Endothelial cell of umbilical vein (primary cell): ENCODE measurements around the gene STEAP4. TPM values are rescaled to one million over a fixed set of nuclear protein-coding genes. Genes with fewer than 3 reads are reported as not detected.
"Not testable (repeated sequence)": the region's sequence is repeated elsewhere in the genome, so short reads cannot be mapped to it uniquely, and the experiment has no call there.

Experiments used
- BruUV-seq: library from RNA; stranded (reverse); fragments of 400-500 nt; replicated peaks from 2 replicates; lab custom pipeline; 2021; lab: Mats Ljungman, UMichigan
- CTCF ChIA-PET: fragments of 300-600, 350-600 bp; sonication (Branson Sonifier 250); formaldehyde crosslinking; loops from one replicate; lab custom pipeline; 2021; ENCODE audit warnings: antibody characterized with exemption, inconsistent platforms; lab: Charles Lee
- POLR2A ChIA-PET: fragments of 300-600, 350-600 bp; sonication (Branson Sonifier 250); formaldehyde crosslinking; loops from one replicate; lab custom pipeline; 2021; ENCODE audit warnings: antibody characterized with exemption, inconsistent platforms; lab: Charles Lee
- DNase-seq: peaks from one replicate; pipeline ENCODE4 v3.0.0-alpha.2; 2011; ENCODE audit warnings: low read depth, low spot score
- FAIRE-seq: peaks from 2 replicates; lab custom pipeline; 2011; peaks lifted over from hg19 to GRCh38; lab: Jason Lieb, UNC
- H2AFZ ChIP-seq: 2 replicates; pipeline ENCODE4 v1.6.0; 2012; ENCODE audit warnings: low read depth, low read length, control low read depth, inconsistent platforms
- H3K27ac ChIP-seq: 2 replicates; pipeline ENCODE4 v1.5.1; 2011; ENCODE audit warnings: low read depth, mild to moderate bottlenecking, control low read depth, low read length, moderate library complexity; ENCODE audit not compliant: insufficient read depth
- H3K27me3 ChIP-seq, 2 experiments: 2 replicates each; pipeline versions ENCODE4 v1.6.0 to v1.6.1; 2011; ENCODE audit warnings: low read length in 2 of 2, mixed read lengths in 1 of 2; ENCODE audit not compliant: control insufficient read depth in 2 of 2, insufficient read depth in 2 of 2
- H3K36me3 ChIP-seq, 2 experiments: 2 replicates in 1 of 2; 3 replicates in 1 of 2; pipeline ENCODE4 v1.5.1; 2011; ENCODE audit warnings: low read length in 2 of 2, mild to moderate bottlenecking in 1 of 2, moderate library complexity in 1 of 2; ENCODE audit not compliant: control insufficient read depth in 2 of 2, insufficient read depth in 2 of 2; ENCODE audit errors: extremely low read depth in 1 of 2
- H3K4me1 ChIP-seq: 3 replicates; pipeline ENCODE4 v1.5.1; 2011; ENCODE audit warnings: mild to moderate bottlenecking, low read length; ENCODE audit not compliant: control insufficient read depth, insufficient read depth; ENCODE audit errors: extremely low read depth
- H3K4me2 ChIP-seq: 2 replicates; pipeline ENCODE4 v1.6.1; 2011; ENCODE audit warnings: low read length, control low read depth, mixed read lengths; ENCODE audit not compliant: insufficient read depth
- H3K4me3 ChIP-seq, 3 experiments: fragments of 200-600 bp in 1 of 3; sonication (generic), shearing (Covaris generic) in 1 of 3; replicated peaks in 1 of 3; 2 replicates each; pipeline ENCODE4 v1.5.1; 2011 to 2016; ENCODE audit warnings: control low read depth in 3 of 3, low read length in 3 of 3, mild to moderate bottlenecking in 2 of 3, inconsistent platforms in 1 of 3, low read depth in 1 of 3, moderate library complexity in 1 of 3; ENCODE audit not compliant: insufficient read depth in 1 of 3
- H3K79me2 ChIP-seq: 2 replicates; pipeline ENCODE4 v1.6.0; 2012; ENCODE audit warnings: low read length, inconsistent platforms; ENCODE audit not compliant: control insufficient read depth, insufficient read depth
- H3K9ac ChIP-seq: replicated peaks from 2 replicates; pipeline ENCODE3; 2011; ENCODE audit warnings: low read length, control low read depth; ENCODE audit not compliant: insufficient read depth; ENCODE audit errors: extremely low read depth
- H3K9me1 ChIP-seq: replicated peaks from 3 replicates; pipeline ENCODE4 v1.6.0; 2011; ENCODE audit warnings: mild to moderate bottlenecking, low read length; ENCODE audit not compliant: control insufficient read depth, insufficient read depth; ENCODE audit errors: extremely low read depth
- H3K9me3 ChIP-seq: replicated peaks from 2 replicates; pipeline ENCODE4 v1.5.1; 2012; ENCODE audit warnings: low read length, inconsistent platforms; ENCODE audit not compliant: control insufficient read depth, insufficient read depth
- H4K20me1 ChIP-seq: replicated peaks from 2 replicates; pipeline ENCODE3; 2011; ENCODE audit warnings: mild to moderate bottlenecking, low read length; ENCODE audit not compliant: control insufficient read depth, insufficient read depth; ENCODE audit errors: extremely low read depth
- CTCF ChIP-seq, 2 donors: IDR thresholded peaks; 1 replicate in 1 of 2; 2 replicates in 1 of 2; pipeline ENCODE4 v1.5.1; 2011; ENCODE audit warnings: low read length in 2 of 2, mild to moderate bottlenecking in 2 of 2, moderate library complexity in 2 of 2, control low read depth in 1 of 2, inconsistent platforms in 1 of 2, low read depth in 1 of 2; ENCODE audit not compliant: insufficient read depth in 1 of 2; ENCODE audit errors: extremely low read depth in 1 of 2
- EZH2 ChIP-seq: IDR thresholded peaks from 2 replicates; pipeline ENCODE4 v1.6.1; 2012; ENCODE audit warnings: borderline replicate concordance, low read depth, mild to moderate bottlenecking, moderate library complexity, low read length, inconsistent platforms; ENCODE audit not compliant: severe bottlenecking
- FOS ChIP-seq: IDR thresholded peaks from 2 replicates; pipeline ENCODE4 v1.6.1; 2011; ENCODE audit warnings: mild to moderate bottlenecking, low read length, moderate library complexity, borderline replicate concordance; ENCODE audit not compliant: insufficient read depth
- GATA2 ChIP-seq: IDR thresholded peaks from 2 replicates; pipeline ENCODE4 v1.7.0; 2011; ENCODE audit warnings: low read depth, mild to moderate bottlenecking, moderate library complexity, mixed read lengths, low read length; ENCODE audit not compliant: insufficient read length, insufficient read depth
- JUN ChIP-seq: IDR thresholded peaks from 2 replicates; pipeline ENCODE4 v1.6.1; 2011; ENCODE audit warnings: borderline replicate concordance, low read depth; ENCODE audit not compliant: insufficient read length, insufficient read depth
- MAX ChIP-seq: IDR thresholded peaks from 2 replicates; pipeline ENCODE4 v1.6.1; 2011; ENCODE audit not compliant: insufficient read depth, insufficient read length
- MYC ChIP-seq: IDR thresholded peaks from one replicate; pipeline ENCODE4 v1.6.1; 2011; ENCODE audit warnings: mild to moderate bottlenecking, low read depth, low read length
- POLR2A ChIP-seq: IDR thresholded peaks from 2 replicates; pipeline ENCODE4 v1.6.1; 2012; ENCODE audit warnings: low read depth, mild to moderate bottlenecking, control low read depth, low read length
- POLR2AphosphoS5 ChIP-seq: IDR thresholded peaks from 2 replicates; pipeline ENCODE4 v1.6.1; 2012; ENCODE audit warnings: low read depth, mild to moderate bottlenecking, control low read depth, low read length, moderate library complexity; ENCODE audit not compliant: insufficient read depth
- dilution Hi-C: fragments of 300-500 bp; cut with MboI; formaldehyde crosslinking; loops from one replicate; pipeline ENCODE4 v1.15.0; 2019; ENCODE audit warnings: low sequenced_read_pairs; ENCODE audit not compliant: extremely low pct_ligation_motif_present
- intact Hi-C: fragments of 100-400 bp; cut with micrococcal nuclease; formaldehyde crosslinking; loops from one replicate; pipeline ENCODE4 v1.10.0; 2022
- polyA plus RNA-seq, 4 experiments: library from polyadenylated mRNA; depleted of rRNA in 3 of 4; stranded (reverse) in 3 of 4; unstranded in 1 of 4; fragments of >200 nt; gene quantifications; 2 replicates each; pipeline versions ENCODE4 v1.2.1 to v1.2.3, GENCODE V29; 2011 to 2012; ENCODE audit warnings: missing spikeins in 1 of 4
- total RNA-seq: library from RNA; stranded (reverse); gene quantifications from 2 replicates; pipeline ENCODE4 v1.2.3, GENCODE V29; 2021

STEAP4 gene
- total and polyA plus RNA-seq, 2 donors (not counting 3 experiments of a cell fraction or from before 2014, with no cell fraction given) = not detected

GRCh38 chr7:88267421-88267820 is 39.3 kb downstream of the STEAP4 start:
- TF ChIP-seq FOS = no peak
- TF ChIP-seq POLR2A = no peak
- TF ChIP-seq EZH2 = no peak
- TF ChIP-seq CTCF (IDR thresholded peaks at IDR 0.05; ENCODE audit: extremely low read depth in 1 of 2, insufficient read depth in 1 of 2, low read depth in 1 of 2, low read length in 2 of 2) = no peak
- TF ChIP-seq MYC = no peak
- no peak for TF ChIP-seq JUN
- no peak for TF ChIP-seq GATA2
- no peak for TF ChIP-seq MAX
- no peak for TF ChIP-seq POLR2AphosphoS5
- FAIRE-seq = no peak
- Histone ChIP-seq H3K9ac (no peak overlapping the region), H3K9me1 (no peaks in the 10 kb centered on the region), H3K4me1 (no peaks in the 10 kb centered on the region), H3K9me3 (no peaks in the 10 kb centered on the region), H4K20me1 (no peaks in the 10 kb centered on the region), H3K4me3 (no peak overlapping the region), H3K27me3 (no peaks in the 10 kb centered on the region), H3K79me2 (no peaks in the 10 kb centered on the region), H2AFZ (no peak overlapping the region), H3K27ac (no peak overlapping the region), H3K4me2 (no peak overlapping the region), H3K36me3 (no peaks in the 10 kb centered on the region)
- no peak for DNase-seq
- BruUV-seq = no TSS peak
- ChIA-PET POLR2A (no interaction called here), CTCF (no interaction called here)
- intact Hi-C loops (no loop called here), dilution Hi-C loops (no loop called here)

GRCh38 chr7:88264987-88265386 is 41.7 kb downstream of the STEAP4 start:
- not testable (repeated sequence) for H3K9ac ChIP-seq

More at GRCh38 chr7:88264987-88265386, 41.7 kb downstream of the STEAP4 start:
- FAIRE-seq, H3K9me3 ChIP-seq, DNase-seq, H3K36me3 ChIP-seq, H3K27me3 ChIP-seq, H3K4me2 ChIP-seq, H3K79me2 ChIP-seq, H3K4me3 ChIP-seq, POLR2A ChIA-PET, H2AFZ ChIP-seq, BruUV-seq, H4K20me1 ChIP-seq, intact Hi-C loops, H3K4me1 ChIP-seq, H3K27ac ChIP-seq, H3K9me1 ChIP-seq, dilution Hi-C loops: not testable (repeated sequence)
- CTCF ChIA-PET = interaction anchor here (0.9 kb wide), 1 partner anchor 21 kb away, joined by 4 read pairs; no protein-coding TSS in a partner anchor
